ENCODE data around the gene KCNK18. TPM values are rescaled to one million over a fixed set of nuclear protein-coding genes. Genes with fewer than 3 reads are reported as not detected.

The KCNK18 gene
- total and polyA plus RNA-seq, 10 of the 15 experiments (the other 5 are each of a cell fraction or from before 2014, with no cell fraction given), result not detected

DNA sequence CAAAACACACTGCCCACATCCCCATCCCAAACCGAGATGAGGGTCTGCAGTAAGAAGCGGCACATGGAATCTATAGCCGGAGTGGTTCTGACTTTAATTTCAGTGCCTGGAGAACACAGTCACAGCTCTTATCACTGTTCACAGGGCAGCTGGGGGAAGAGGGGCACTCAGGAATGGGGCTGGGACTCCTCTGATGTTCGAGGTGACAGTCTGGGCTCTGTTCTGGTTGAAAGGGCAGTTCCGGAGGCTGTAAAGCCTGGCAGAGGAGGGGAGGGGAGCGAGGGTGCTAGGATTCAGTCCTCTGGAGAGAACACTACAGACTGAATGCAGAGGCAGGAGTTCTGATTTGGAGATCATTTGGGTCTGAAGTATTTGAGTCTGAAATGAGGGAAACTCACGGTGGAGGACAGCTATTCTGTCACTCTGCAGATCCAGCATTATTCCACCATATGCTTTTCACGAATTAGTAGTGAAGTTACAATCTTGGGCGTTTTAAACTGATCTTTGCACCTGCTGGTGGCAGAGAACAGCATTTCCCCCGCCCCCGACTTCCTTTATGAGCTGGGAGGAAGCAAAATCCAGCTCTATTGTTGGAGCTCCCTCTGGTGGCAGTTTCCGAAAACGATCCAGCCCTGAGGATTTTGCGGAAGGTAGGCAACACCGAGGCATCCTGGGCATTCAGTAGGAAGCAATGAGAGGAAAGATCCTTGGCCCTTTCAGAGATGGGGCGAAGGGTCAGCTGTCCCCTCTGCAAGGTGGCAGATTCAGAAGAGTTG lies 22.7 kb upstream of the KCNK18 start (continued):
- TF ChIP-seq MEF2A (IDR thresholded peaks at IDR 0.05; ENCODE audit: insufficient read depth, low read depth, low read length), result no peak
- TF ChIP-seq MXI1 (IDR thresholded peaks at IDR 0.05; ENCODE audit: low read depth, low read length), result peak; percentile 53; the same call in 1 of the 2 replicates
- TF ChIP-seq TCF12 (IDR thresholded peaks at IDR 0.05; ENCODE audit: low read depth, low read length), result peak; percentile 85
- no peak for TF ChIP-seq CHD1 (IDR thresholded peaks at IDR 0.05; ENCODE audit: low read depth, low read length)
- 0 out of 2 replicates have a peak, but pooled peaks have one; percentile 42 for TF ChIP-seq WRNIP1 (IDR thresholded peaks at IDR 0.05; ENCODE audit: borderline replicate concordance, low read depth, low read length)
- TF ChIP-seq RAD21 (IDR thresholded peaks at IDR 0.05; ENCODE audit: insufficient read depth, low read depth, low read length), result peak; percentile 88
- TF ChIP-seq ZNF622 (IDR thresholded peaks at IDR 0.05), result no peak
- no peak for TF ChIP-seq JUNB (IDR thresholded peaks at IDR 0.05)
- TF ChIP-seq POU2F2 (IDR thresholded peaks at IDR 0.05; ENCODE audit: borderline replicate concordance, low read depth, low read length), result peak; percentile 65; the same call in 1 of the 3 replicates
- peak; percentile 19; the same call in 1 of the 2 replicates for TF ChIP-seq SMARCA5 (IDR thresholded peaks at IDR 0.05)
- peak in 1 of 2 experiments; percentile 94; a peak in 2 of 3 replicates for TF ChIP-seq EGR1 (IDR thresholded peaks at IDR 0.05; ENCODE audit: borderline replicate concordance in 1 of 2, low read depth in 2 of 2, low read length in 2 of 2)
- TF ChIP-seq, protein P1, sequence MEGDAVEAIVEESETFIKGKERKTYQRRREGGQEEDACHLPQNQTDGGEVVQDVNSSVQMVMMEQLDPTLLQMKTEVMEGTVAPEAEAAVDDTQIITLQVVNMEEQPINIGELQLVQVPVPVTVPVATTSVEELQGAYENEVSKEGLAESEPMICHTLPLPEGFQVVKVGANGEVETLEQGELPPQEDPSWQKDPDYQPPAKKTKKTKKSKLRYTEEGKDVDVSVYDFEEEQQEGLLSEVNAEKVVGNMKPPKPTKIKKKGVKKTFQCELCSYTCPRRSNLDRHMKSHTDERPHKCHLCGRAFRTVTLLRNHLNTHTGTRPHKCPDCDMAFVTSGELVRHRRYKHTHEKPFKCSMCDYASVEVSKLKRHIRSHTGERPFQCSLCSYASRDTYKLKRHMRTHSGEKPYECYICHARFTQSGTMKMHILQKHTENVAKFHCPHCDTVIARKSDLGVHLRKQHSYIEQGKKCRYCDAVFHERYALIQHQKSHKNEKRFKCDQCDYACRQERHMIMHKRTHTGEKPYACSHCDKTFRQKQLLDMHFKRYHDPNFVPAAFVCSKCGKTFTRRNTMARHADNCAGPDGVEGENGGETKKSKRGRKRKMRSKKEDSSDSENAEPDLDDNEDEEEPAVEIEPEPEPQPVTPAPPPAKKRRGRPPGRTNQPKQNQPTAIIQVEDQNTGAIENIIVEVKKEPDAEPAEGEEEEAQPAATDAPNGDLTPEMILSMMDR (IDR thresholded peaks at IDR 0.05 in 2 of 3, conservative IDR thresholded peaks at IDR 0.05 in 1 of 3; ENCODE audit: control insufficient read depth in 2 of 3, extremely low read depth in 1 of 3, insufficient read depth in 1 of 3, low read depth in 3 of 3, low read length in 3 of 3), result peak; percentile 85 to 97 (median 95)
- TF ChIP-seq KAT2A (conservative IDR thresholded peaks at IDR 0.05; ENCODE audit: control insufficient read depth, low read depth, low read length), result no peak
- TF ChIP-seq SPI1 (IDR thresholded peaks at IDR 0.05; ENCODE audit: borderline replicate concordance, insufficient read depth, low read depth, low read length), result peak; percentile 22; the same call in 1 of the 2 replicates
- peak in 1 of 2 experiments; percentile 46; a peak in 1 of 4 replicates for TF ChIP-seq IKZF2 (IDR thresholded peaks at IDR 0.05)
- TF ChIP-seq BHLHE40 (IDR thresholded peaks at IDR 0.05; ENCODE audit: borderline replicate concordance in 1 of 2, low read depth in 2 of 2, low read length in 1 of 2), result peak in 1 of 2 experiments; percentile 64; a peak in 1 of 4 replicates
- TF ChIP-seq TCF3 (IDR thresholded peaks at IDR 0.05; ENCODE audit: borderline replicate concordance, insufficient read depth, low read depth, low read length), result 0 out of 2 replicates have a peak, but pooled peaks have one; percentile 14
- peak; percentile 20 for TF ChIP-seq RELA (IDR thresholded peaks at IDR 0.05; ENCODE audit: borderline replicate concordance, partially characterized antibody)
- TF ChIP-seq ATF7 (IDR thresholded peaks at IDR 0.05; ENCODE audit: low read depth), result peak; percentile 44; the same call in 1 of the 2 replicates
- TF ChIP-seq BACH1 (IDR thresholded peaks at IDR 0.05; ENCODE audit: borderline replicate concordance), result no peak
- TF ChIP-seq CHD4 (IDR thresholded peaks at IDR 0.05), result no peak
- TF ChIP-seq YY1 (IDR thresholded peaks at IDR 0.05; ENCODE audit: low read depth, low read length), result 0 out of 2 replicates have a peak, but pooled peaks have one; percentile 29

Measured in GM12878 (cell line).